GM12878 (cell line): ENCODE results near the gene STAT3. TPM values are rescaled to one million over a fixed set of nuclear protein-coding genes. Genes with fewer than 3 reads are reported as not detected.
A peak's percentile ranks its signal among the peaks of the same experiment; 100 is the strongest.

Source experiments
- ATAC-seq: fragments of 200-7000 bp; cut with Tn5 transposase; 3 replicates; pipeline ENCODE4 v1.9.1; 2020; ENCODE audit warnings: mild to moderate bottlenecking, moderate library complexity
- BruUV-seq: library from RNA; stranded (reverse); fragments of 400-500 nt; replicated peaks from 2 replicates; lab custom pipeline; 2021; lab: Mats Ljungman, UMichigan
- CTCF ChIA-PET: fragments of 300-600 bp; sonication (Branson Sonifier 250); formaldehyde crosslinking; extraction: SDS; loops from one replicate; lab custom pipeline; 2021; ENCODE audit warnings: inconsistent platforms; lab: Yijun Ruan, JAX
- POLR2A ChIA-PET: fragments of 350-600 bp; formaldehyde crosslinking; extraction: SDS; loops from one replicate; lab custom pipeline; 2021; ENCODE audit warnings: inconsistent platforms; lab: Charles Lee
- RAD21 ChIA-PET: fragments of 300-600 bp; sonication (Branson Sonifier 250); formaldehyde crosslinking; loops from one replicate; lab custom pipeline; 2023; ENCODE audit warnings: antibody characterized with exemption; ENCODE audit not compliant: unreplicated experiment; lab: Charles Lee
- SMC1A ChIA-PET: fragments of 300-600 bp; sonication (Branson Sonifier 250); formaldehyde crosslinking; loops from one replicate; lab custom pipeline; 2023; ENCODE audit not compliant: unreplicated experiment, uncharacterized antibody; lab: Charles Lee
- DNase-seq: peaks from one replicate; pipeline ENCODE4 v3.0.0-alpha.2; 2011; ENCODE audit warnings: low read depth, low spot score
- FAIRE-seq: peaks from 3 replicates; lab custom pipeline; 2011; peaks lifted over from hg19 to GRCh38; lab: Jason Lieb, UNC
- H2AFZ ChIP-seq: 2 replicates; pipeline ENCODE4 v1.6.0; 2011; ENCODE audit warnings: low read depth, low read length, control low read depth; ENCODE audit not compliant: control insufficient read depth
- H3K27ac ChIP-seq: 2 replicates; pipeline ENCODE4 v1.5.1; 2011; ENCODE audit warnings: control low read depth; ENCODE audit not compliant: control insufficient read depth, insufficient read depth
- H3K27me3 ChIP-seq, 2 experiments: replicated peaks in 1 of 2; 2 replicates each; pipeline versions ENCODE4 v1.6.0 to v1.6.1; 2011; ENCODE audit warnings: low read length in 1 of 2; ENCODE audit not compliant: control insufficient read depth in 2 of 2, insufficient read depth in 2 of 2
- H3K36me3 ChIP-seq, 2 experiments: 2 replicates each; pipeline ENCODE4 v1.5.1; 2011; ENCODE audit warnings: low read length in 1 of 2; ENCODE audit not compliant: control insufficient read depth in 2 of 2, insufficient read depth in 2 of 2
- H3K4me1 ChIP-seq: 2 replicates; pipeline ENCODE4 v1.6.1; 2011; ENCODE audit warnings: mild to moderate bottlenecking, low read length, moderate library complexity, mixed read lengths; ENCODE audit not compliant: control insufficient read depth, insufficient read depth
- H3K4me2 ChIP-seq: 2 replicates; pipeline ENCODE4 v1.6.0; 2011; ENCODE audit warnings: control low read depth; ENCODE audit not compliant: control insufficient read depth, insufficient read depth
- H3K4me3 ChIP-seq: fragments of 200-600 bp; sonication (generic); 2 replicates; pipeline ENCODE4 v1.5.1; 2016
- H3K79me2 ChIP-seq: 2 replicates; pipeline ENCODE4 v1.6.0; 2011; ENCODE audit warnings: low read length; ENCODE audit not compliant: control insufficient read depth, insufficient read depth
- H3K9ac ChIP-seq: 2 replicates; pipeline ENCODE4 v1.8.0; 2011; ENCODE audit warnings: low read length, control low read depth, mixed read lengths; ENCODE audit not compliant: control insufficient read depth, insufficient read depth
- H3K9me3 ChIP-seq: replicated peaks from 3 replicates; pipeline ENCODE4 v1.5.1; 2011; ENCODE audit warnings: mild to moderate bottlenecking, low read length; ENCODE audit not compliant: control insufficient read depth, insufficient read depth
- H4K20me1 ChIP-seq: 2 replicates; pipeline ENCODE4 v1.6.0; 2011; ENCODE audit not compliant: control insufficient read depth, insufficient read depth
- CREB1 ChIP-seq: IDR thresholded peaks from 2 replicates; pipeline ENCODE4 v1.6.1; 2012; ENCODE audit warnings: low read depth, mild to moderate bottlenecking, inconsistent platforms
- ZNF24 ChIP-seq: fragments of 450-650 bp; IDR thresholded peaks from 2 replicates; pipeline ENCODE4 v1.6.1; 2017; ENCODE audit warnings: antibody characterized with exemption, mild to moderate bottlenecking
- ZNF687 ChIP-seq: fragments of 450-650 bp; IDR thresholded peaks from 2 replicates; pipeline ENCODE4 v1.6.1; 2017; ENCODE audit warnings: mild to moderate bottlenecking, moderate library complexity
- WGBS: methylation state at CpG from one replicate; pipeline ENCODE4 v1.1.6; 2016; ENCODE audit warnings: low lambda C conversion rate; ENCODE audit not compliant: insufficient replicate concordance, insufficient coverage; ENCODE audit errors: missing lambda C conversion rate; 5-methylcytosine and 5-hydroxymethylcytosine counted together
- in situ Hi-C: fragments of 300-500 bp; cut with MboI; formaldehyde crosslinking; loops from 9 replicates; pipeline ENCODE4 v1.14.3; 2018; ENCODE audit warnings: mixed read lengths
- intact Hi-C: fragments of 100-400 bp; cut with micrococcal nuclease; formaldehyde crosslinking; loops from one replicate; pipeline ENCODE4 v1.14.2; 2022; ENCODE audit not compliant: unreplicated experiment
- polyA plus RNA-seq, 11 experiments: library from polyadenylated mRNA; depleted of rRNA in 4 of 11; unstranded in 6 of 11; stranded (reverse) in 5 of 11; fragments of >200 nt; fragmentation: Nextera tagmentation in 4 of 11; fragmentation: Illumina TruSeq in 1 of 11; extraction: Ambion mirVana in 4 of 11; extraction: Trizol in 1 of 11; gene quantifications; 1 replicate in 1 of 11; 2 replicates in 10 of 11; pipeline versions ENCODE4 v1.2.1 to v1.2.3, GENCODE V29; 2011 to 2016; ENCODE audit warnings: inconsistent platforms in 2 of 11, missing spikeins in 2 of 11, low read depth in 1 of 11
- total RNA-seq, 4 experiments: library from RNA; depleted of rRNA in 3 of 4; stranded (reverse); fragments of >200 nt in 3 of 4; fragmentation: Illumina TruSeq in 1 of 4; extraction: Trizol in 1 of 4; gene quantifications; 2 replicates each; pipeline versions ENCODE4 v1.2.1 to v1.2.3, GENCODE V29; 2013 to 2021

STAT3 gene
- total and polyA plus RNA-seq, 10 of the 15 experiments (the other 5 are each of a cell fraction or from before 2014, with no cell fraction given), result 18.4 to 96.4 (median 60.9) TPM

DNA sequence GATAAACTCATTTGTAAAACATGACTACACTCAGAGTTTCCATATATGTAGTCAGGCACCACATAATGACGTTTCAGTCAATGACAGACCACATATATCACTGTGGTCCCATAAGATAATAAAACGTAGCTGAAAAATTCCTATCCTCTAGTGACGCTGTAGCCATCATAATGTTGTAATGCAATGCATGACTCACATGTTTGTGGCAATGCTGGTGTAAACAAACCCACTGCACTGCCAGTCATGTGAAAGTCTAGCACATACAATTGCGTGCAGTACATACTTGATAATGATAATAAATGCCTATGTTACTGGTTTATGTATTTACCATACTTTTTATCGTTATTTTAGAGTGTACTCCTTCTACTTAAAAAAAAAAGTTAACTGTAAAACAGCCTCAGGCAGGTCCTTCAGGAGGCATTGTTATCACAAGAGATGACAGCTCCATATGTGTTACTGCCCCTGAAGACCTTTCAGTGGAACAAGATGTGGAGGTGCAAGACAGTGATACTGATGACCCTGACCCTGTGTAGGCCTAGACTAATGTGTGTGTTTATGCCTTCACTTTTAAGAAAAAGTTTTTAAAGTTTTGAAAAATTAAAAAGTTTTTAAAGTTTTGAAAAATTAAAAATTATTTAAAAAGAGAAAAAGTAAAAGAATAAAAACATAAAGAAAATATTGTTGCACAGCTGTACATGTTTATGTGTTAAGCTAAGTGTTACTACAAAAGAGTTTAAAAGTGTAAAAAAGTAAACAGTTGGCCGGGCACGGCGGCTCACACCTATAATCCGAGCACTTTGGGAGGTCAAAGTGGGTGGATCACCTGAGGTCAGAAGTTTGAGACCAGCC, 121.1 kb downstream of the STAT3 start:
- H3K4me2 ChIP-seq, result no peak overlapping the region
- DNase-seq (no peak), FAIRE-seq (no peak), ATAC-seq (no peak; the same call in 2 of the 3 replicates)
- ChIA-PET CTCF (interaction anchor here (0.6 to 1.3 kb wide), 2 partner anchors 16 to 55 kb away, joined by 3 read pairs; no protein-coding TSS in a partner anchor), RAD21 (no interaction called here), SMC1A (interaction anchor here (0.7 to 5.3 kb wide), 3 partner anchors 9 to 17 kb away, joined by 3 to 36 read pairs (median 4); partner anchors contain the start of gene STAT5B), POLR2A (interaction anchor here (0.7 to 0.9 kb wide), 2 partner anchors 16 to 254 kb away, joined by 3 read pairs; no protein-coding TSS in a partner anchor)
- no peaks in the 10 kb centered on the region for H3K36me3 ChIP-seq
- H3K9me3 ChIP-seq, result no peaks in the 10 kb centered on the region; the same call in 2 of the 3 replicates
- H3K27me3 ChIP-seq, result no peaks in the 10 kb centered on the region
- peaks cover 33% of the 10 kb centered on the region for H3K79me2 ChIP-seq
- peaks cover 9% of the 10 kb centered on the region for H3K4me1 ChIP-seq
- no peak overlapping the region for H3K27ac ChIP-seq
- in situ Hi-C loops, result no loop called here
- H3K4me3 ChIP-seq, result no peak overlapping the region
- H3K9ac ChIP-seq, result no peak overlapping the region
- no peaks in the 10 kb centered on the region for H4K20me1 ChIP-seq
- intact Hi-C loops, result no loop called here
- 73% methylated on average over 9 of the region's 9 CpGs for WGBS
- H2AFZ ChIP-seq, result no peak overlapping the region
- TF ChIP-seq CREB1 (peak; percentile 50; the same call in 1 of the 2 replicates), ZNF687 (no peak), ZNF24 (no peak)
- BruUV-seq, result no TSS peak
